ENCODE data around the gene RYR1.

DNA sequence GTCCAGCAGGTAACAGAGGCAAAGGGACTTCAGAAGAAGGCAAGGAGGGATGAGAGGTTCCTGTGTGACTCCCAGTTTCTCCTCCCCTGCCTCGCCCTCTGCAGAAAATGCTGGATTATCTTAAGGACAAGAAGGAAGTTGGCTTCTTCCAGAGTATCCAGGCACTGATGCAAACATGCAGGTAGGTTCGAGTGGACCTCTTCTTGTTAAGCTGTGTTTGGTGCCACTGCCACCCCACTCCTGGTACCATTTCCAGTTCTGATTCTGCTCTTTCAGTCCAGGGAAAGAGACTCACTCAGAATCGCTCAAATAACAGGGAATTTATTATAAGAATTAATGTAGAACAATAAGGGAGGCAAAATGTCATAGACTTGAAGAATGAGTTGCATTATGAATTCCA is 101.7 kb downstream of the RYR1 start:
- TF ChIP-seq, protein P1, sequence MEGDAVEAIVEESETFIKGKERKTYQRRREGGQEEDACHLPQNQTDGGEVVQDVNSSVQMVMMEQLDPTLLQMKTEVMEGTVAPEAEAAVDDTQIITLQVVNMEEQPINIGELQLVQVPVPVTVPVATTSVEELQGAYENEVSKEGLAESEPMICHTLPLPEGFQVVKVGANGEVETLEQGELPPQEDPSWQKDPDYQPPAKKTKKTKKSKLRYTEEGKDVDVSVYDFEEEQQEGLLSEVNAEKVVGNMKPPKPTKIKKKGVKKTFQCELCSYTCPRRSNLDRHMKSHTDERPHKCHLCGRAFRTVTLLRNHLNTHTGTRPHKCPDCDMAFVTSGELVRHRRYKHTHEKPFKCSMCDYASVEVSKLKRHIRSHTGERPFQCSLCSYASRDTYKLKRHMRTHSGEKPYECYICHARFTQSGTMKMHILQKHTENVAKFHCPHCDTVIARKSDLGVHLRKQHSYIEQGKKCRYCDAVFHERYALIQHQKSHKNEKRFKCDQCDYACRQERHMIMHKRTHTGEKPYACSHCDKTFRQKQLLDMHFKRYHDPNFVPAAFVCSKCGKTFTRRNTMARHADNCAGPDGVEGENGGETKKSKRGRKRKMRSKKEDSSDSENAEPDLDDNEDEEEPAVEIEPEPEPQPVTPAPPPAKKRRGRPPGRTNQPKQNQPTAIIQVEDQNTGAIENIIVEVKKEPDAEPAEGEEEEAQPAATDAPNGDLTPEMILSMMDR (IDR thresholded peaks at IDR 0.05; ENCODE audit: low read depth, low read length) = no peak
- TF ChIP-seq POLR2A (IDR thresholded peaks at IDR 0.05; ENCODE audit: extremely low read depth, insufficient read length) = no peak
